KOPT-K1 (cell line): ENCODE data around the gene C2CD2.

Experiments
- H3K27ac ChIP-seq: fragments of 200-600 bp; sonication (generic); 2 replicates; pipeline ENCODE4 v1.5.1; 2016; ENCODE audit warnings: antibody characterized with exemption, mild to moderate bottlenecking, low read depth, low read length; ENCODE audit not compliant: poor library complexity, severe bottlenecking
- H3K36me3 ChIP-seq: fragments of 200-600 bp; sonication (generic); 2 replicates; pipeline ENCODE4 v1.5.1; 2017; ENCODE audit warnings: antibody characterized with exemption, mild to moderate bottlenecking, low read length, moderate library complexity; ENCODE audit not compliant: insufficient read depth
- H3K9me3 ChIP-seq: fragments of 200-600 bp; sonication (generic); 2 replicates; pipeline ENCODE4 v1.5.1; 2017; ENCODE audit warnings: antibody characterized with exemption, low read length, mild to moderate bottlenecking; ENCODE audit not compliant: insufficient read depth, poor library complexity, severe bottlenecking

Gene C2CD2

GRCh38 chr21:41980561-41980960 lies 26.7 kb upstream of the C2CD2 start:
- Histone ChIP-seq H3K36me3 (no peaks in the 10 kb centered on the region), H3K9me3 (peaks cover 11% of the 10 kb centered on the region), H3K27ac (no peak overlapping the region)

GRCh38 chr21:41979751-41980369 lies 26.0 kb upstream of the C2CD2 start:
- H3K27ac ChIP-seq: no peak overlapping the region
- no peaks in the 10 kb centered on the region for H3K36me3 ChIP-seq
- peaks cover 11% of the 10 kb centered on the region for H3K9me3 ChIP-seq

GRCh38 chr21:41979335-41979734 lies 25.5 kb upstream of the C2CD2 start:
- H3K9me3 ChIP-seq: peaks cover 11% of the 10 kb centered on the region

DNA sequence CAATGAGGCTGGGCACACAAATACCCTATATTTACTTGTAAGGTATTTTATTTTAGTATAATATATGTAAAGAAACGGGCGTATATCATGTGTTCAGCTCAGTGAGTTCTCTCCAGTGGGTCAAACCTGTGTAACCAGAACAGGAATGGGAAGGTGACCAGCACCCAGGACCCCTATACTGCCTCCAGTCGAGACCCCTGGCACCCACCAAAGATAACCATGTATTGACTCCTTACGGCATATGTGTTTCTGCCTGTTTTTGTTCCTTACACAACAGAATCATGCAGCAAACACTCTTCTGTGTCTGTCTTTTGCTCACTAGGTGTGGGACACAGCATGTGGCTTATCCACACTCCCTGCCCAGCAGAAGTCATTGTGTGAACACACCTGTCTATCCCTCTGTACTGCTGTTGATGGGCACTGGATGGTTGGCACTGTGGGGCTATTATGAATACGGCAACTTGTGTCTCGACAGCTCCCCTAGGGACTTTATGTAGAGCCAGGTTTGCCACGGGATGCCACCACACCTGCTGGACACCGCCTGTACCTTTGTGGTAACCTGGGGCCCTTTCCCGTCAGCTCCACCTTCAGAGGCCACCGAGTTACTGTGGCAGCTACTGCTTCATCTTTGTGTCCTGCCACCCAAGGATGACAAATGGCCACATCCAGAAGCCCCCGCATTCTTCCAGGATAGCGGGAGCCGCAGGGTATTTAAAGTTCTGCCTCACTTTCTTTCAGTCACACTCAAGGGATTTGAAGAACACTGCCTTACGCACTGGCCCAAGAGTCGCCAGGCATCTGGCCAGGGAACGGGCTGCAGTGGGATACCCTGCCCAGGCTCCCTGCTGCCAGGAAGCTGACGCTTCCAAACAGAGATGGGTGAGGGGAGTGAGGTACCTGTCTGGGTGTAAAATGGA lies 23.5 kb upstream of the C2CD2 start:
- Histone ChIP-seq H3K27ac (no peak overlapping the region), H3K36me3 (no peaks in the 10 kb centered on the region), H3K9me3 (peaks cover 23% of the 10 kb centered on the region)

More at GRCh38 chr21:41979335-41979734, 25.5 kb upstream of the C2CD2 start:
- no peak overlapping the region for H3K27ac ChIP-seq
- H3K36me3 ChIP-seq: no peaks in the 10 kb centered on the region

- H3K9me3 ChIP-seq: peaks cover 23% of the 10 kb centered on the region
- H3K36me3 ChIP-seq: no peaks in the 10 kb centered on the region
- no peak overlapping the region for H3K27ac ChIP-seq
Observed at GRCh38 chr21:41976611-41977010, 22.8 kb upstream of the C2CD2 start.

DNA sequence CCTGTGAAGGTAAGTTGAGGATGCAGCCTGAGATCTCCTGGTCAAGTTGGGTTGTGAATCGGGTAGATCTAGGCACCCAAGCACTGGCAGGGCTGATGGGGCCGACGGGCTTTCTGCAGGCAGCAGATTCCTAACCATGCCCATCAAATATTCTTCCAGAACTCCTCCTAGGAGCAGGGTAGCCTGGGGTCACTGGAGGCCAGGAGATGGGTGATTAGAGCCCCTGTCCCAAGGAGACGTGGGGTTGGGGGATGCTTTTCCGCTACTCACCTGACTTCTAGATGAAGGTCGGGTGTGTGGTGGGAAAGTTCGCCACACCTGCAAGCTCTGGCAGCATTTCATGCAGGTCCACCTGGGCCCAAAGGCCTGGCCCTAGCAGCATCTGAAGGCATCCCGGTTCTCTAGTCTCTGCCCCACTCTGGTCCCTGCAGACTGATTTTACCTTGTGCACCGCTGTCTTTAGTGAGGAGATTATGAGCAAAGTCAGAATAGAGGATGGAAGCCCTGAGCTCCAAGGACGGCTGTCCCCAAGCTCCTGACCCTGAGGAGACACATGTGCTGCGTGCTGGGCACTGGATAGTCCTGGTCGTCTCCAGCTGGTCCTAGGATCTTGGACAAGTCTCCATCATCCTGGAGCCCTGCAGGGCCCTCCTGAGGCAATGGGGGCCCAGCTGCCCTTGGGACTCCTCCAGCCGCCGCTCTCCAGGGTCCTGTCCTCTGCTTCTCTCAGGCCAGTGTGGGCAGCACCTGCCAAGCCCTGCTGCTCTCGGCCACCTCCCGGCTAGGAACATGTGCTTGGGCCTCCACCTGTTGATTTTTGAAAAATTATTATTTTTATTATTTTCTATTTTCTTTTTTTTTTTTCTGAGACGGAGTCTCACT lies 21.8 kb upstream of the C2CD2 start:
- H3K36me3 ChIP-seq: no peaks in the 10 kb centered on the region
- no peak overlapping the region for H3K27ac ChIP-seq

DNA sequence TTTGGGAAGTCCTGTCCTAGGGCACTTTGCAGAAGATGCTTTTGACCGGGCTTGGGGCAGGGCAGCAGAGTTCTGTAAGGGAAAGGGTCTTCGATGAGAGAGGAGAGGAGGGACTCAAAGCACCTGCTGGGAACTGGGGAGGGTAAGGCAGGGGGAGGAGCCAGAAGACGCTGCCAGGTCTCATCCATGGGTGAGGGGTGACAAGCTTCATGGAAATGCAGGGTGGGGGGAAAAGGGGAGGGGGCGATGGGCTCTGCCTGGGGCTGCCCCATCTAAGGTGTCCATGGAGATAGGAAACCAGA lies 20.9 kb upstream of the C2CD2 start:
- Histone ChIP-seq H3K36me3 (no peaks in the 10 kb centered on the region), H3K9me3 (peaks cover 19% of the 10 kb centered on the region), H3K27ac (peak overlapping the region; percentile 55)

More for the DNA sequence above, 21.8 kb upstream of the C2CD2 start:
- H3K9me3 ChIP-seq: peaks cover 23% of the 10 kb centered on the region

GRCh38 chr21:41973861-41974751 lies 20.3 kb upstream of the C2CD2 start:
- Histone ChIP-seq H3K27ac (peak overlapping the region; percentile 55), H3K36me3 (no peaks in the 10 kb centered on the region), H3K9me3 (peaks cover 14% of the 10 kb centered on the region)

- Histone ChIP-seq H3K9me3 (peaks cover 12% of the 10 kb centered on the region), H3K27ac (no peak overlapping the region), H3K36me3 (no peaks in the 10 kb centered on the region)
Observed at GRCh38 chr21:41973427-41973831, 19.6 kb upstream of the C2CD2 start.

GRCh38 chr21:41972511-41973205 lies 18.8 kb upstream of the C2CD2 start:
- Histone ChIP-seq H3K9me3 (peaks cover 12% of the 10 kb centered on the region), H3K27ac (no peak overlapping the region), H3K36me3 (no peaks in the 10 kb centered on the region)

GRCh38 chr21:41971891-41972290 lies 18.1 kb upstream of the C2CD2 start:
- no peak overlapping the region for H3K27ac ChIP-seq
- peaks cover 12% of the 10 kb centered on the region for H3K9me3 ChIP-seq
- H3K36me3 ChIP-seq: no peaks in the 10 kb centered on the region

- peaks cover 12% of the 10 kb centered on the region for H3K9me3 ChIP-seq
- H3K36me3 ChIP-seq: no peaks in the 10 kb centered on the region
- no peak overlapping the region for H3K27ac ChIP-seq
Observed at GRCh38 chr21:41970751-41971653, 17.2 kb upstream of the C2CD2 start.

DNA sequence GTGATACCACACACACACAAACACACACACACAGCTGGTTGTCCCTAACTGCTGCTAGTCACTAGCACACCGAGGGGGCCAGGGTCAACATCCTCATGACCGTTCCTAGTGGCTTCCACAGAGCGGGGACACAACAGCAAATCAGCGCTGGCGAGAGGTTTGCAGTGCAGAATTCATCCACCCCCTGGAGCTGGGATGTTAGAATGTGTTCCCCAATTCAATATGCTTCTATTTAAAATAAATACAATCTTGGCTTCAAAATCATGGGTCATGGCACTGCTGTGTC lies 16.2 kb upstream of the C2CD2 start:
- H3K9me3 ChIP-seq: peaks cover 12% of the 10 kb centered on the region
- H3K27ac ChIP-seq: no peak overlapping the region
- no peaks in the 10 kb centered on the region for H3K36me3 ChIP-seq
